Stimulated activated CD8-positive, alpha-beta memory T cell treated with anti-CD3 and anti-CD28 coated beads, Interleukin-7, amount 100 ng/mL, for 1 hour (primary cell): ENCODE data around the gene AKAP1.

Experiments used
- DNase-seq, 2 donors: peaks; one replicate each; pipeline ENCODE4 v3.0.0-alpha.2; 2020; ENCODE audit warnings: low read depth in 2 of 2

The AKAP1 gene

GRCh38 chr17:57130708-57131461 lies 45.8 kb downstream of the AKAP1 start:
- DNase-seq = peak; percentile 59 to 67

- DNase-seq = no peak
These were observed 47.6 kb downstream of the AKAP1 start for GRCh38 chr17:57132663-57133062.

GRCh38 chr17:57133486-57133885 lies 48.4 kb downstream of the AKAP1 start:
- no peak for DNase-seq

GRCh38 chr17:57135026-57135788 lies 50.2 kb downstream of the AKAP1 start:
- DNase-seq = no peak

- DNase-seq = no peak
These were observed 50.8 kb downstream of the AKAP1 start for GRCh38 chr17:57135789-57136291.

GRCh38 chr17:57136355-57136754 lies 51.3 kb downstream of the AKAP1 start:
- no peak for DNase-seq

GRCh38 chr17:57138030-57138911 lies 53.2 kb downstream of the AKAP1 start:
- no peak for DNase-seq

- DNase-seq = no peak
These were observed 54.0 kb downstream of the AKAP1 start for GRCh38 chr17:57138956-57139576.

- no peak for DNase-seq
These were observed 55.3 kb downstream of the AKAP1 start for GRCh38 chr17:57140316-57140715.

GRCh38 chr17:57142925-57143324 lies 57.9 kb downstream of the AKAP1 start:
- no peak for DNase-seq

- no peak for DNase-seq
These were observed 58.3 kb downstream of the AKAP1 start for GRCh38 chr17:57143361-57143760.

GRCh38 chr17:57143919-57144318 lies 58.9 kb downstream of the AKAP1 start:
- DNase-seq = no peak

- no peak for DNase-seq
These were observed 59.5 kb downstream of the AKAP1 start for GRCh38 chr17:57144567-57144966.

- no peak for DNase-seq
These were observed 60.3 kb downstream of the AKAP1 start for GRCh38 chr17:57145347-57145746.

GRCh38 chr17:57146273-57146672 lies 61.2 kb downstream of the AKAP1 start:
- DNase-seq = no peak

- no peak for DNase-seq
These were observed 66.8 kb downstream of the AKAP1 start for GRCh38 chr17:57151798-57152197.

GRCh38 chr17:57152967-57153528 lies 68.0 kb downstream of the AKAP1 start:
- DNase-seq = no peak

- no peak for DNase-seq
These were observed 69.9 kb downstream of the AKAP1 start for GRCh38 chr17:57154921-57155320.

GRCh38 chr17:57158325-57158724 lies 73.3 kb downstream of the AKAP1 start:
- no peak for DNase-seq

- no peak for DNase-seq
These were observed 73.7 kb downstream of the AKAP1 start for GRCh38 chr17:57158795-57159194.

GRCh38 chr17:57160624-57161023 lies 75.6 kb downstream of the AKAP1 start:
- DNase-seq = no peak
